Stimulated activated CD4-positive, alpha-beta T cell treated with anti-CD3 and anti-CD28 coated beads, Interleukin-12 subunit alpha, Interleukin-12 subunit beta, amount 100 ng/mL, for 24 hours (primary cell): ENCODE results near the gene PLA2G2F.

Experiments
- DNase-seq, 2 experiments: peaks; one replicate each; pipeline ENCODE4 v3.0.0-alpha.2; 2020; ENCODE audit warnings: low read depth in 2 of 2

PLA2G2F gene

DNA sequence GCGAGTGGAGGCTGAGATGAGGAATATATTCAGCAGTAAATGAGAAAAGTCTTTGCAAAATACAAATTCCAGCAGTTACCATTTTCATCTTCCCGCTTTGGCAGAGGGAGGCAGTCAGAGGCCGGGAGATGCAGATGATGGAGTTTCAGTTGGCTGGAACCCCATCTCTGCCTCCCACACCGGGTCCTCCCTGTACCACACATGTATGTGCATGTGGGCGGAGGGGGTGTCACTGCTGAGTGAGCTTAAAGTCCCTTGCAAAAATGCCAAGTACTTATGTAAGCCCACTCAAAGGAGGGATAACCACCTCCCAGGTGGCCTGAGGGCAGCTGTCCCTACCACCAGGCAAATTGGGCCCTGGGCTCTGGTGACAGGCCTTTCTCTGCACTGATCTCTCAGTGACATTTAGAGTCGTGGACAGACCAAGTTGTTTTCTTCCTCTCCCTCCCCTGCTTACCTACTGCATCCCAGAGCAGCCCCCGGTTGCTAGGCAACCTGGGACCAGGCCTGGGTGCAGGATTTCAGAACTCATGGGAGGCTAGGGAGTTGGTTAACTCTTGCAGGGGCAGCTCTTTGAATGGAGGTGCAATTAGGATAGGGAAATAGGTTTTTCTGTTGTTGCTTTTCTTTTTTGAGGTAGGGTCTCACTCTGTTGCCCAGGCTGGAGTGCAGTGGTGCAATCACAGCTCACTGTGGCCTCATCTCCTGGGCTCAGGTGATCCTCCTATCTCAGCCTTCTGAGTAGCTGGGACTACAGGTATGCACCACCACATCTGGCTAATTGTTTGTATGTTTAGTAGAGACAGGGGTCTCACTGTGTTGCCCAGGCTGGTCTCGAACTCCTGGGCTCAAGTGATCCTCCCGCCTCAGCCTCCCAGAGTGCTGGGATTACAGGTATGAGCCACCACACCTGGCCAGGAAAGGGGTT, 29.7 kb downstream of the PLA2G2F start:
- DNase-seq = no peak

DNA sequence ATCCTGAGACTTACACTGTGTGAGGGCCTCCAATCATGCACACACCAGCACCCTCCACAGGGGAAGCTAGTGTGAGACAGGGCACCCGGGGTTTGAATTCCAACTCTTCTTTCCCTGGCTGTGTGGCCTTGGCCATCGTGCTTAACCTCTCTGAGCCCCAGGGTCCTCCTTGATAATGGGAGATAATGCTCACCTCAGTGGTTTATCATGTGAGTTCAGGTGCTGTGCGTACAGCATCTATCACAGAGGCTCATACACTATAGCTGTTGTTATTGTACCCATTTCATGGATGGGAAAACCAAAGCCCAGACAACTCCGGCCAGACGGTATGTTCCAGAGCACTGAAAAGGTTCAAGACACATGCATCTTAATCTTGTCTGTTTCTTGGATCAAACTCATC, 30.8 kb downstream of the PLA2G2F start:
- DNase-seq = no peak

DNA sequence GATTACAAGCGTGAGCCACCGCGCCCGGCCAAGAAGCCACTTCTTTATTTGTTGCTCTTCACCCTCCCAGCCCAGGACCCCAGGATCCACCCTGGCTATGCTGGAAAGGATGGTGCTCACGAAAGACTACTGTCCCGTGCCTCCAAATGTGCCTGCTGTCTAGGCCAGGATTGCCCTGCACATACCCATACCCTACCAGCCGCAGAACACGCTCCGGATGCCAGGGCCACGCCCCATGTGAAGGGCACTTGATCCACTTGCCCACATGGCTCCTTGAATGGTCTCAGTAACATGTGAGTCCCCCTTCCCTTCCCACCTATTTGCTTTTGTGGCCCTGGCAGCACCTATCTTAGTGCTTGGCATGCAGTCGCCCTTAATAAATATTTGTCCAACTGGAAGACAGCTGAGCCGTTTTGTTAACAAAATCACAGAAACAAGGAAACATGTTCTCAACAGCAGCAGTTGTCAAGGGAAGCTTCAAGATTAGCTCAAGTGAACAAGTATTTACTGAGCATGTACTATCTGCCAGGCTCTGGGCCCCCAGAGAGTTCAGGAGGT, 33.0 kb downstream of the PLA2G2F start:
- DNase-seq = no peak

DNA sequence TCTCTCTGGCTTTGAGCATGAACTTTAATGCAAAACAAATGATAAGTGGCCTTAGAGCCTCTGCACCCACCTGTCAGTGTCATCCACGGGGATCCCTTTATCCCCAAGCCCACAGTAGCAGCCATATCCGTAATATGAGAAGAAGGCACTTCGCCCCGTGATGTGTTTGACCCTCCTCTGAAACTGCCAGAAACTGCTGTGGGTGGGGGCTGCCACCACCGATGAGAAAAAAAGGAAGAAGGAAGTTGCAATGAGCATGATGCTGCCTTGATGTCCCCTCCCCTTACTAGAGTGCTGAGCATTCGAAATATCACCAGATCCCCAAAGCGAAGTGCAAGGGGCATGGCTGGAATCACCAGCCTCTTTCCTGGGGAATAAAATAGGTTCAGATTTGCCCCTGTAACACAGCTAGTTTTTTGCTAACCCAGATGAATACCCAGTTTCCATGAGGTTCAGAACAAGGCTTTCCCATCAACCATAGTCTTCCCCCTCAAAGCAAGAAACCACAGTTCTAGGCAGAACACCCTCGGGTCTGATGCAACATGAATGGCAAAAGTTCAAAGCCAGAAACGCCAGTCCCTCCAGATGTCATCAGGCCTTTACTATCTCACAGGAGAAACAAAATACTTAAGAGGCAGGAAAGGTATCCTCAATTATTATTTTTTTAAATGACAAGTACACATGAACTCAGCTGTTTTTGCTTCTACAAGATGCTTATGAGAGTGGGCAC, 36.0 kb downstream of the PLA2G2F start:
- no peak for DNase-seq

DNA sequence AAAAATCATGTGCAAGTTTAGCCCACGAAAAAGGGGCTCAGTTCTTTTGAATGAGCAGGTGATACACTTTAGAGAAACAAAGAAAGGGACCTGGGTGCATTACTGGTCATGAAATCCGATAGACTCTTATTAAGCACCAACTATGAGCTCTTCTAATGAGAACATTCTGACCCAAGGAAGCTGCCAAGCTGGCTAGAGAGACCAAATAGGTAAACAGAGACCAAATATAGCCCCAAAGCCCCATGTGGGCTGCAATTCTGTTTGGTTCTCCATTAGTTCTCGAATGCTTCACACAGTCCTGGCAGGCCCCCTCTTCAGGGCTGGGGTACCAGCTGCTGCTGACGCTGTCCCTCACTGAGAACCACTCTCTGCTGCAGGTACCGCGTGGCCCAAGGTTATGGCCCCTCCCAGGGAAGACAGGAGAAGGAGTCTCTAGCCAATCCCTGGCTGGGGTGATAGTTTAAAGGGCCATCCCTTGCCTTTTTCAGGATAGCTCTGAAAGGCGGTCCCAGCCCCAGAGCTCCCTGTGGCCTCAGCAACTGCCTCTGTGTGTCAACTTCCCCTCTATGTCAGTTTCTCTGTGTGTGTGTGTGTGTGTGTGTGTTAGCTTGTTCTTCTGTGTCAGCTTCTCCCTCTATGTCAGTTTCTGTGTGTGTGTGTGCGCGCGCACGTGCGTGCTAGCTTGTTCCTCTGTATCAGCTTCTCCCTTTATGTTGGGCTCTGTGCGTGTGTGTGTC, 39.7 kb downstream of the PLA2G2F start:
- no peak for DNase-seq

DNA sequence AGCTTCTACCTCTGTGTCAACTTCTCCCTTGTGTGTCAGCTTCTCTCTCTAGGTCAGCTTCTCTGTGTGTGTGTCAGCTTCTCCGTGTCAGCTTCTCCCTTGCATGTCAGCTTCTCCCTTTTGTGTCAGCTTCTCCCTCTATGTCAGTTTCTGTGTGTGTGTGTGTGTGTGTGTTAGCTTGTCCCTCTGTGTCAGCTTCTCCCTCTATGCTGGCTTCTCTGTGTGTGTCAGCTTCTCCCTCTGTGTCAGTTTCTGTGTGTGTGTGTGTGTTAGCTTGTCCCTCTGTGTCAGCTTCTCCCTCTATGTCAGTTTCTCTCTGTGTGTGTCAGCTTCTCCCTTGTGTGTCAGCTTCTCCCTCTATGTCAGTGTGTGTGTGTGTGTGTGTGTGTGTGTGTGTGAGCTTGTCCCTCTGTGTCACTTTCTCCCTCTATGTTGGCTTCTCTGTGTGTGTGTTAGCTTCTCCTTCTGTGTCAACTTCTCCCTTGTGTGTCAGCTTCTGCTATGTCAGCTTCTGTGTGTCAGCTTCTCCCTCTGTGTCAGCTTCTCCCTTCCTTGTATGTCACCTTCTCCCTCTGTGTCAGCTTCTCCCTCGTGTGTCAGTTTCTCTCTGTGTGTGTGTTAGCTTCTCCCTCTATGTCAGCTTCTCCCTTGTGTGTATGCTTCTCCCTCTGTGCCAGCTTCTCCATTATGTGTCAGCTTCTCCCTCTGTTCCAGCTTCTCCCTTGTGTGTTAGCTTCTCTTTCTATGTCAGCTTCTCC, 40.4 kb downstream of the PLA2G2F start:
- no peak for DNase-seq

DNA sequence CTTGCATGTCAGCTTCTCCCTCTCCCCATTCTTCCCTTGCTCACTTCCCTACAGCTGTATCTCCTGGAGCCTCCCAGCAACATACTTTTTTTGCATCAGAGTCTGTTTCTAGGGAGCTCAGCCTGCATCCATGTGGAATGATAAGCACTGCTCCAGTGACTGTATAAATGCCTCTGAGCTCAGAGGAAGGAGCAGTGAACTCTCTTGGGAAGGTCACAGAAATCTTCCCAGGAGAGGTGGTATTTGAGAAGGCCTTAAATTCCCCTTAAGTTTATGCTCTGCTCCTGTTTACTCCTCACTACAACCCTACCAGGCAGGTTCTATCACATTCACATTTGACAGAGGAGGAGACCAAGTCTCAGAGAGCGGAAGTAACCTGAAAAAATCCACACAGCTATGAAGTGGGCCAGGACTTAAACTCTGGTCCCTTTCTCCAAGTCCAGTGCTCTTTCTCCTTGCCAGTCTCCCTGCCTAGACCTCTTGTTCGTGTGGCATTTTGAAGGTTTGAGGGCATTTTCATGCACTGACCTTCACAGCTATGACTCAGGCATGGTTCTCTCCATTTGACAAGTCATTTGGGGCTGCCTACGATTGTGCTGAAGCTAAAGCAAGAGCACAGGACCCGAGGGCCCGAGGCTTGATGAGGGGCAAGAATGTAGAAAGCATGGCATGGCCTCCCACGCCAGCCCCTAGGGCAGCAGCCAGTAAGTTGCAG, 41.2 kb downstream of the PLA2G2F start:
- DNase-seq = no peak

DNA sequence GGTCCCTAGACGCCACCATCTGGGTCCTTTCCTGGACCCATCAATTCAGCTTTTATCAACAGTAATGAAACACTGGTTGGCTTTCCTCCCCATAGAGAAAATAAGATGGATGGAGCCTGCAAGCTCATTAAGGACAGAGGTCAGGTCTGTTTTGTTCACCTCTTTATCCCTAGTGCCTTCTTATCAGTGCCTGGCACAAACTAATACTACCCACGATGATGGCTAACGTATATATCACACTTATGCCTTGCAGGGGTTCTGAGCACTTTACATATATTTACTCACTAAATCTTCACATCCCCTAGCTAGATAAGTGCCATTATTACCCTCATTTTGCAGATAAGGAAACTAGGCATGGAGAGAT, 41.7 kb downstream of the PLA2G2F start:
- DNase-seq = no peak

DNA sequence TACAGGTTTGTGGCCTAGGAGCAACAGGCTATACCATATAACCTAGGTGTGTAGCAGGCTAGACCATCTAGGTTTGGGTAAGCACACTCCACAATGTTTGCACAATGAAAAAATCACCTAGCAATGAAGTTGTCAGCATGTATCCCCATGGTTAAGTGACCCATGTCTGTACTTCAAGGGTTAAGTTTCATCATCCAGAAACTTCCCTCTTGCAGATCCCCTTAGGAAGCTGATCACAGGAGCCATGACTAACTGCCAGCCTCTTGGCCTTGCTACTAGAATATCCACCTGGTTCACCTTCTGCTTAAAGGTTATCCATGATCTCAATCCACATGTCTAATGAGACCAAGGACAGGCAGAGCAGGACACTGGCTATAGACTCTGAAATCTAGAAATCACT, 43.3 kb downstream of the PLA2G2F start:
- DNase-seq = no peak

DNA sequence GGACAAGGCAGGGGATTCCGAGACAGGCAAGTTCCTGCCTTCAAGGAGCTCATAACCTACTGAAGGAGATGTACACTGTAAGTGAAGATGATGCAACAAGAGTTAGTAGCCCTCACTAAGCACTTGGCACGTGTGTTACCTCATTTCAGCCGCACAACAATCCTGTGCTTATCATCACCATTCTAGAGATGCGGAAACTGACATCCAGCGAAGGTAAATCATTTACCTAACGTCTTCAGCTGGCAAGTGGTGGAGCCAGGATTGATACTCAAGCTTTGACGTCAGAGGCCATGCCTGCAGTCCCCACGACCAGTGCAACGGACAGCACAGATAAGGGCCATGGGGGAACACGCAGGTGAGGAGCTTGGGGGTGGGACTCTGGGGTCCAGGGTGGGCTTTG, 43.9 kb downstream of the PLA2G2F start:
- no peak for DNase-seq

DNA sequence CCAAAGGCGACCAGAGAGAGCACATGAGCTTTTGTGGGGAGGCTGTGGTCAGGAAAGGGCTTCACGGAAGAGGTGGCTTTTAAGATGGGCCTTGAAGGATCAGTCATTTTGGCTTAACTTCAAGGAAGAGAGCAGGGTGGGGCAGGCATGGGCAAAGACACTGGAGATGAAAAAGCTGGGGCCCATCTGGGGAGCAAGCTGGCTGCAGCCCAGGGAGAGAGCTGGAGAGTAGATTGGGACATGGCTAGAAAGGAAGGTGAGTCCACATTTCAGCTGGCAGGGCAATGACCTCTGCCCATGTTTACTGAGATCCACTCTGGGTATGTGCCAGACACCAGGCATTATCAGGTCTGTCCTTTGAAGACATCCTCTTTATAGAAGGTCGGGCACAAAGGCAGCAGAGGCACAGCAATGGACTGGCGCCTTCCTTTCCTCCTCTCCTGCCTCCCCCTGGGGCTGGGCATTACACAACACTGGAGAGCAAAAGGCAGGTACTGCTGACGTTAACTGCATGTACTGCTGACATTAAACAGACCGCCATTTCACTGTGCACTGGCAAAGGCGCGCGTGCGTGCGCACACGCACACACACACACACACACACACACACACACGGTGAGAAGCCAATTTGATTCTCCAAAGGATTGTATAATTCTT, 44.6 kb downstream of the PLA2G2F start:
- DNase-seq = no peak

DNA sequence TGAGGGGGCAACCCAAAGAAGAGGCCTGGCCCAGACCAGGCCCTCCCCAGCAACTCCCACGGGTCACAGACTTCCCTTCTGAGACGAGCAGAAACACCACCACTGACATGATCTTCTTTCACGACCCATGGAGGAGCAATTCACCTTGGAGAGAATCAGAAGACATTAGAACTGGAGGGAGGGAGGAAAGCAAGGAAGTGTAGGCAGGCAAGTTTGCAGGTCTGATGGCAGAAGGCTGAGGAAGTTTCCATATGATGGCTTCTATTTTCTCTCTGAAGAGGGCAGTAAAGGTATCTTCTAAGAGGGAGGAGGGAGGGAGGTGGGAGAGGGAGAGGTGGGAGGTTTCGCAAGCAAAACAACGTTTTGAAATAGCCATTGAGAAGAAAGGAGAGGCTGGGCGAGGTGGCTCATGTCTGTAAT, 45.4 kb downstream of the PLA2G2F start:
- no peak for DNase-seq

DNA sequence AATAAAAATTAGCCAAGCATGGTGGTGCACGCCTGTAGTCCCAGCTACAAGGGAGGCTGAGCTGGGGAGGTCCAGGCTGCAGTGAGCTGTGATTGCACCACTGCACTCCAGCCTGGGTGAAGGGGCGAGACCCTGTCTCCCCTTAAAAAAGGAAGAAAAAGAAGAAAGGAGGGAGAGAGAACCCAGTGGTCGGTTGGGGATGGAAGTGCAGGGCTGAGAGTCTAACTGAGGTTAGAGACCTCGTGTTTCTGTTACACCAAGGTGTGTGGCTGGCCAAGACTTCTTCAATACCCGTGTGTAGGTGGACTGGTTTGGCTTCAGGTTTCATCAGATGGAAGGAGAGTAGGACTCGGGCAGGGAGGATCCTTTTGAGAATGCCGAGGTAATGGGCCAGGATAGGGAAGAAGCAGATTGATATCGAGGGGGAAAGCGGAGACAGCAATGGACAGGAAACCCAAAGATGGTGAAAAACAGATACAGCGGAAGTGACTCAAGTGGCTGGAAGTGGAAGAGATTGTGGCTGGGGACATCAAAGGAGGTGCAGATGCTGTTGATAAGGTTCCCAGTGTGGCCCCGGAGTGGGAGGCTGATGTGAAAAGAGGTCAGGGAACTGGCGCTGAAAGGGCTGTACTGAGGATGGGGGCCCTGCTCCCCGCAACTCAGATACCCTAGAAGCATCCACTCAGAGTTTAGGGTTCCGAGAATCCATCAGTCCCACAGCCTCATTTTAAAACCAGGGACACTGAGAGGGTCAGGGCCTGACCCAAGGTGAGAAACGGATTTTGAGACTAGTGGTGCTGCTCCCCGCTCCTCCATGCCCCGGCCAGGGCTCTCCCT, 46.1 kb downstream of the PLA2G2F start:
- DNase-seq = peak in 1 of 2 experiments; percentile 61

DNA sequence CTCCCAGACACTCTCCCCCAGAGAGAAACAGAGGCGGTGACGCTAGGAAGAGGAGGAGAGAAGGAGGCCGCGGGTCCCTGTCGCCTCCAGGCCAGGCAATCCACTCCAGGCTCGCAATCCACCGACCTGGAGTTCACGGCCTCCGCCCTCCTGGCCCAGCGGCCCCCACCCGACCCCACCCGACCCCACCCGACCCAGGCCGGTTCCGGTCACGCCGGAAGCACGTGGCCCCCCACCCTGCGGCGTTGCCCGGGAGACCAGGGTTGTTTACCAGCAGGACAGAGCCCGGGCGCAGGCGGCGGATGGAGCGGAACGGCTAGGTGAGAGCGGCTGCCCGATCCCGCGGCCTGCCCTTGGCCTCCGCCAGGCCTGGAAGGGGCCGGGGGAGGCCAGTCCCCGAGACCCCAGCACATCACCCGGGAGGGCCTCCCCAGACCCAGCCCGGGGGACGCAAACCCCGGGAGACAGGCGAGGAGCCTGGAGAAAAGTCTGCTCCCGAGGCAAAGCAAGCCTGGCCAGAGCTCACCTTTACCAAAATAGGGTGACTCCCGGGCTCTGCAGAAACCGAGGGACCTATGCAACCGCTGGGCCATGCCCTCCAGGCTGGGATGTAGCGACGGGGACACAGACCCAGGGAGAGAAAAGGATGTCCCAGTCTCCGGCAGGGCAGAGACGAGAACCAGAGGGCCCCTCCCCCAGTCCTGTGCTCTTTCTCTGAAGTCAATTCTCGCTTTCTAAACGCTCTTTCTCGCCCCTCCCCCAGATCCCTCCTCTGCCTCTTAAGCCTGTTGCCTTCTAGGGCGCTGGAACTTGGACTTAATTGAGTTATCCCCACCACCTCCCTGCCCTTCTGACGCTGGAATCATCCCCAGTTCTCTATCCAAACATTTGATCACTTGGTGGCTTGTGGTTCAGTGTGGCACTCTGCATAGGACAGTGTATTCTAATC, 47.0 kb downstream of the PLA2G2F start, which contains the start of the genes PLA2G2C and UBXN10:
Gene PLA2G2C (minus strand): TSS at position 685 of the 949 bp plus-strand sequence. CDS start 9,155 bp downstream, outside the sequence.
Gene UBXN10 (plus strand): TSS at position 263 of the 949 bp plus-strand sequence. CDS start 4,466 bp downstream, outside the sequence.
- peak in 1 of 2 experiments; percentile 76 for DNase-seq

DNA sequence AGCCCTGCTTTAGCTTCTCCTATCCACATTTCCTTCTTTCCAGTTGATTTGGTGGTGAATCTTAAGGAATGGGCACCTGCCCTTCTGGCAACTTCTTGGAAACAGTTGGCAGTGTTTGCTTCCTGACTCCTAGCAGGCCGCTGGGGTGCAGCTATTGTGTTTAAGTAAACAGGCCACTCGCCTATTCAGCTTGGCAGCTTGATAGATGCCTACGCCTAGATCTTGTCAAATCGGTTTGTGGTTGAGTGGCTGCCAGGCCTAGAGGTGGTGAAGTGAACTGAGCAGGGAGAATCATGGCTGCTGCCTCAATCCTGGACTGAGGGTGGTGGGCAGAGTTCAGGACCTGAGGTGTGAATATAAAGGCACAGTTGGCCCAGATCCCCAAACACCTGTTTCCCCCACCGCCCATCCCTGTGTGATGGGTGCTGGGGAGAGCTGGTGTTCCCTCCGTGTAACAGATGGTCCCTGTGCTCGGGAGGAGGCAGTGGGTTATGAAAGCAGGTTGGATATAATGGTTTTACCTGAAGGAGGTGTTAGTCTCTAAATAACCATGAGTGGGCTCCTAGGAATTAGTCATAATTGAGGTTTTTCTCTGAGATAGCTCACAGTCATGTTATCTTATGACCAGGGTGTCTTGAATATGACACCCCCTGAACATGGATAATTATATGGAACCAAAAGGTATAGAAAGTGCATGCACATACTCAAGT, 48.1 kb downstream of the PLA2G2F start:
- no peak for DNase-seq

DNA sequence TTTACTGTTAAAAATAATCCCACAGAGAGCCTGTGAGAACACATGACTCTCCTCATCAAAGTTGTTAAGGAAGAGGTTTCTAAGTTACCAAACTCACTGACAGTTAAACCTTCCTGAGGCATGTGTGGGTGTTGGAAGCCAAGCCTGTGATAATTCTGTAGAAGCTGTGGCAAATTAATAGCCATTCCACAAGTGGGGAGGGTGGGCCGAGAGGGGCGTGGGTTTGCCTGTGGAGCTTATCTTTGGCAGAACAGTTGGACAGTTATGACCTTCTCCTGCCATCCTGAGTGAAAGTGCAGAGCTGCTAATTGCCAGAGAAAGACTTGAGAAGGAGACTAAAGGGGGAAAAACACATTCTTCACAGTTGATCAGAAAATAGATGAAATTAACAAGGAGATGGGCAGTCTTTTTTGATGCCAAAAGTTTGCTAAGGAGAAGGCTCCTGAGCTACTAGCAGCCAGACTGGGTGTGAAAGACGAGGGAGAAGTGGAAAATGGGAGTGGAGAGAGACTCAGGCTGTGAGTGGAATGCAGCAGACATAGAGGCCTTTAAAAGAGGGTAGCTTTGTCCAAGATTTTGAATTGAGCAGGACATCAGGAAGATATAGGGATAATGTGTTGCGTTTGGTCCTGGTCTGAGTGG, 48.8 kb downstream of the PLA2G2F start:
- DNase-seq = no peak

DNA sequence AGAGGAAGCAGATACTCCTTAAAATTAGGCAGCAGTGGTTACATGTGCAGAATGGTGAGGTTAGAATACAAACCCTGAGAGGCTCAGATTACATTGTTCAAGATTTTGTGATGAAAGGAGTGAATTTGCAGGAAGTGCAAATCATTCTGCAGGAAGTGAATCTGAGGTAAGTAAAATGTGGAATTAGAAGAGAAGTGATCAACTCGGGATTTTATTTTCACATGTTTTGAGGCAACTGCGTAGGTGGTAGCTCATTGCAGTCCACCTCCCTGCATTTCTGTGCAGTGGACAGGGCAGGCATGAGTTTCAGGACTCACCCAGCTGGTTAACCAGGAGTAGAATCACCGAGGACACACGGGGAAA, 49.3 kb downstream of the PLA2G2F start:
- no peak for DNase-seq
